Keratinocyte (primary cell): ENCODE measurements around the gene CD28. TPM values are rescaled to one million over a fixed set of nuclear protein-coding genes. Genes with fewer than 3 reads are reported as not detected.

Source experiments
- DNase-seq: peaks from one replicate; pipeline ENCODE4 v3.0.0-alpha.2; 2011; ENCODE audit warnings: low read depth, missing footprints, low spot score
- FAIRE-seq: peaks from 2 replicates; lab custom pipeline; 2011; peaks lifted over from hg19 to GRCh38; lab: Jason Lieb, UNC
- H2AFZ ChIP-seq: 2 replicates; pipeline ENCODE4 v1.6.0; 2012; ENCODE audit warnings: low read length, control low read depth, inconsistent platforms; ENCODE audit not compliant: control insufficient read depth
- H3K27ac ChIP-seq: 2 replicates; pipeline ENCODE4 v1.5.1; 2011; ENCODE audit warnings: low read length; ENCODE audit not compliant: control insufficient read depth, insufficient read depth
- H3K27me3 ChIP-seq: 3 replicates; pipeline ENCODE4 v1.6.0; 2011; ENCODE audit warnings: low read length; ENCODE audit not compliant: control insufficient read depth, insufficient read depth; ENCODE audit errors: extremely low read depth
- H3K36me3 ChIP-seq, 2 experiments: 2 replicates in 1 of 2; 3 replicates in 1 of 2; pipeline ENCODE4 v1.5.1; 2011; ENCODE audit warnings: low read length in 2 of 2, mild to moderate bottlenecking in 1 of 2; ENCODE audit not compliant: control insufficient read depth in 2 of 2, insufficient read depth in 2 of 2; ENCODE audit errors: extremely low read depth in 1 of 2
- H3K4me1 ChIP-seq: 3 replicates; pipeline ENCODE4 v1.5.1; 2011; ENCODE audit warnings: low read length; ENCODE audit not compliant: control insufficient read depth, insufficient read depth; ENCODE audit errors: extremely low read depth
- H3K4me2 ChIP-seq: 3 replicates; pipeline ENCODE4 v1.6.0; 2011; ENCODE audit warnings: low read depth, low read length; ENCODE audit not compliant: control insufficient read depth, insufficient read depth; ENCODE audit errors: extremely low read depth
- H3K4me3 ChIP-seq, 3 experiments: fragments of 200-600 bp in 1 of 3; sonication (generic) in 1 of 3; 2 replicates in 2 of 3; 3 replicates in 1 of 3; pipeline ENCODE4 v1.5.1; 2011 to 2016; ENCODE audit warnings: low read length in 3 of 3, mild to moderate bottlenecking in 3 of 3, control low read depth in 2 of 3, inconsistent platforms in 1 of 3, low read depth in 1 of 3, mixed read lengths in 1 of 3, mixed run types in 1 of 3, moderate library complexity in 1 of 3; ENCODE audit not compliant: control insufficient read depth in 2 of 3, insufficient read depth in 2 of 3; ENCODE audit errors: extremely low read depth in 1 of 3
- H3K79me2 ChIP-seq: 2 replicates; pipeline ENCODE4 v1.6.0; 2012; ENCODE audit warnings: low read length; ENCODE audit not compliant: control insufficient read depth, insufficient read depth
- H3K9ac ChIP-seq: 3 replicates; pipeline ENCODE4 v1.6.0; 2011; ENCODE audit warnings: low read length; ENCODE audit not compliant: control insufficient read depth, insufficient read depth; ENCODE audit errors: extremely low read depth
- H3K9me1 ChIP-seq: 3 replicates; pipeline ENCODE4 v1.6.0; 2011; ENCODE audit warnings: low read length; ENCODE audit not compliant: control insufficient read depth, insufficient read depth; ENCODE audit errors: extremely low read depth
- H3K9me3 ChIP-seq: 2 replicates; pipeline ENCODE4 v1.5.1; 2012; ENCODE audit warnings: low read depth, low read length; ENCODE audit not compliant: control insufficient read depth
- H4K20me1 ChIP-seq: 3 replicates; pipeline ENCODE4 v1.6.0; 2011; ENCODE audit warnings: low read length; ENCODE audit not compliant: control insufficient read depth, insufficient read depth; ENCODE audit errors: extremely low read depth
- EZH2 ChIP-seq: IDR thresholded peaks from one replicate; pipeline ENCODE4 v1.6.1; 2012; ENCODE audit warnings: inconsistent platforms, mild to moderate bottlenecking, low read length, moderate library complexity
- dilution Hi-C: fragments of 300-500 bp; cut with MboI; formaldehyde crosslinking; loops from one replicate; pipeline ENCODE4 v1.7.0; 2020; ENCODE audit warnings: low sequenced_read_pairs; ENCODE audit not compliant: extremely low pct_ligation_motif_present
- polyA plus RNA-seq, 5 experiments: library from polyadenylated mRNA; depleted of rRNA in 3 of 5; stranded (reverse) in 3 of 5; stranded (forward) in 1 of 5; unstranded in 1 of 5; fragments of >200 nt; gene quantifications; 1 replicate in 1 of 5; 2 replicates in 3 of 5; 3 replicates in 1 of 5; pipeline versions ENCODE4 v1.2.1 to v1.2.3, GENCODE V29; 2011 to 2012; ENCODE audit warnings: missing spikeins in 2 of 5, low read depth in 1 of 5, low replicate concordance in 1 of 5
- TF ChIP-seq, protein P1 (sequence below), 3 experiments: IDR thresholded peaks in 1 of 3; conservative IDR thresholded peaks in 1 of 3; optimal IDR thresholded peaks in 1 of 3; 2 replicates in 2 of 3; 3 replicates in 1 of 3; pipeline versions ENCODE3 to v1.5.1; 2011; ENCODE audit warnings: low read length in 3 of 3, mild to moderate bottlenecking in 3 of 3, moderate library complexity in 2 of 3, control low read depth in 1 of 3, inconsistent platforms in 1 of 3; ENCODE audit not compliant: insufficient read depth in 2 of 3; ENCODE audit errors: extremely low read depth in 1 of 3

Gene CD28
- polyA plus RNA-seq, 1 donor (not counting 4 experiments of a cell fraction or from before 2014, with no cell fraction given), result 0.01 TPM

DNA sequence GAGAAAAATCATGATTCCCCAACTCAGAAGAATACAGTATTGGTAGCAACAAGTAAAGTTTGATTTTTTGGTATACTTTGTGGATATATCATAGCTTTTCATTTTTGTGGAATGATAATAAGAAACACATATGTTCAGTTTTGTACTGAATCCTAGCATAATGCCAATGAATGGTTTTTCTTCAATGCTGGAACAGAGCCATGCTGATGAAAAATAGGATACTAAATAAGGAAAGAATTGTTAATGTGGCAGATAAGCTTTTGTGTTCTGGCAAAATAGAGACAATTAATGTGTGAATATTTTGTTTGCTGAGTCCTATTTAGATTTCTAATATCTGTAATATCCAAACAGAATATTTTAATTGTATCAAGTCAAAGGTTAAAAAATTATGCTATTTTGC lies 21.9 kb downstream of the CD28 start:
- TF ChIP-seq, protein P1, sequence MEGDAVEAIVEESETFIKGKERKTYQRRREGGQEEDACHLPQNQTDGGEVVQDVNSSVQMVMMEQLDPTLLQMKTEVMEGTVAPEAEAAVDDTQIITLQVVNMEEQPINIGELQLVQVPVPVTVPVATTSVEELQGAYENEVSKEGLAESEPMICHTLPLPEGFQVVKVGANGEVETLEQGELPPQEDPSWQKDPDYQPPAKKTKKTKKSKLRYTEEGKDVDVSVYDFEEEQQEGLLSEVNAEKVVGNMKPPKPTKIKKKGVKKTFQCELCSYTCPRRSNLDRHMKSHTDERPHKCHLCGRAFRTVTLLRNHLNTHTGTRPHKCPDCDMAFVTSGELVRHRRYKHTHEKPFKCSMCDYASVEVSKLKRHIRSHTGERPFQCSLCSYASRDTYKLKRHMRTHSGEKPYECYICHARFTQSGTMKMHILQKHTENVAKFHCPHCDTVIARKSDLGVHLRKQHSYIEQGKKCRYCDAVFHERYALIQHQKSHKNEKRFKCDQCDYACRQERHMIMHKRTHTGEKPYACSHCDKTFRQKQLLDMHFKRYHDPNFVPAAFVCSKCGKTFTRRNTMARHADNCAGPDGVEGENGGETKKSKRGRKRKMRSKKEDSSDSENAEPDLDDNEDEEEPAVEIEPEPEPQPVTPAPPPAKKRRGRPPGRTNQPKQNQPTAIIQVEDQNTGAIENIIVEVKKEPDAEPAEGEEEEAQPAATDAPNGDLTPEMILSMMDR (optimal IDR thresholded peaks at IDR 0.05 in 1 of 3, IDR thresholded peaks at IDR 0.05 in 1 of 3, conservative IDR thresholded peaks at IDR 0.05 in 1 of 3; ENCODE audit: extremely low read depth in 1 of 3, insufficient read depth in 2 of 3, low read length in 3 of 3), result no peak
- TF ChIP-seq EZH2, result no peak
- Histone ChIP-seq H3K27me3 (no peaks in the 10 kb centered on the region), H3K9ac (no peak overlapping the region), H3K36me3 (no peaks in the 10 kb centered on the region), H4K20me1 (no peaks in the 10 kb centered on the region), H3K9me1 (no peaks in the 10 kb centered on the region), H3K79me2 (no peaks in the 10 kb centered on the region), H3K27ac (no peak overlapping the region), H3K4me2 (no peak overlapping the region), H3K4me3 (no peak overlapping the region), H3K9me3 (no peaks in the 10 kb centered on the region), H3K4me1 (peaks cover 11% of the 10 kb centered on the region), H2AFZ (no peak overlapping the region)
- dilution Hi-C loops, result no loop called here
- FAIRE-seq (no peak), DNase-seq (no peak)

- no peak overlapping the region for H3K9ac ChIP-seq
- H3K79me2 ChIP-seq, result no peaks in the 10 kb centered on the region
- H3K9me3 ChIP-seq, result no peaks in the 10 kb centered on the region
- dilution Hi-C loops, result no loop called here
- H3K4me2 ChIP-seq, result no peak overlapping the region
- no peaks in the 10 kb centered on the region for H3K9me1 ChIP-seq
- TF ChIP-seq EZH2, result no peak
- TF ChIP-seq, protein P1 (optimal IDR thresholded peaks at IDR 0.05 in 1 of 3, IDR thresholded peaks at IDR 0.05 in 1 of 3, conservative IDR thresholded peaks at IDR 0.05 in 1 of 3; ENCODE audit: extremely low read depth in 1 of 3, insufficient read depth in 2 of 3, low read length in 3 of 3), result no peak
- H3K4me3 ChIP-seq, result no peak overlapping the region
- H3K36me3 ChIP-seq, result no peaks in the 10 kb centered on the region
- H4K20me1 ChIP-seq, result no peaks in the 10 kb centered on the region
- no peak for DNase-seq
- H3K4me1 ChIP-seq, result peaks cover 11% of the 10 kb centered on the region
- H2AFZ ChIP-seq, result no peak overlapping the region
- H3K27ac ChIP-seq, result peak overlapping the region; percentile 0
- no peak for FAIRE-seq
- no peaks in the 10 kb centered on the region for H3K27me3 ChIP-seq
Measured at GRCh38 chr2:203730076-203730729, 23.8 kb downstream of the CD28 start.
